ENCODE measurements around the gene HIRIP3.
"Not testable (repeated sequence)": the region's sequence is repeated elsewhere in the genome, so short reads cannot be mapped to it uniquely, and the experiment has no call there.

The HIRIP3 gene

GRCh38 chr16:30016555-30017276 is 21.3 kb upstream of the HIRIP3 start:
- DNase-seq (ENCODE audit: low read depth in 3 of 3) = no peak

DNA sequence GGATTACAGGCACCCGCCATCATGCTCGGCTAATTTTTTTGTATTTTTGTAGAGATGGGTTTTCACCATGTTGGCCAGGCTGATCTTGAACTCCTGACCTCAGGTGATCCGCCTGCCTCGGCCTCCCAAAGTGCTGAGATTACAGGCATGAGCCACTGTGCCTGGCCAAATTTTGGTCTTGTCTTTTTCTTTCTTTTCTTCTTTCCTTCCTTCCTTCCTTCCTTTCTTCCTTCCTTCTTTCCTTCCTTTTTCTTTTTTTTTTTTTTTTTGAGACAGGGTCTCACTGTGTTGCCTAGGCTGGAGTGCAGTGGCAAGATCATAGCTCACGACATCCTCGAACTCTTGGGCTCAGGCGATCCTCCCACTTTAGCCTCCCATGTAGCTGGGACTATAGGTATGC is 20.0 kb upstream of the HIRIP3 start:
- DNase-seq (ENCODE audit: low read depth in 3 of 3) = not testable (repeated sequence)

DNA sequence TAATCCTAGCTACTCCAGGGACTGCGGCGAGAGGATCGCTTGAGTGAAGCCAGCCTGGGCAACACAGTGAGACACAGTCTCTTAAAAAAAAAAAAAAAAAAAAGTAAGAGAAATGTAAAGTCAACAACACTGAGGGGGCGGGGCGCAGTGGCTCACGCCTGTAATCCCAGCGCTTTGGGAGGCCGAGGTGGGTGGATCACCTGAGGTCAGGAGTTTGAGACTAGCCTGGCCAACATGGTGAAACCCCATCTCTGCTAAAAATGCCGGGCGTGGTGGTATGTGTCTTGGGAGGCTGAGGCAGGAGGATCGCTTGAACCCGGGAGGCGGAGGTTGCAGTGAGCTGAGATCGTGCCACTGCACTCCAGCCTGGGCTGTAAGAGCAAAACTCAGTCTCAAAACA is 17.2 kb upstream of the HIRIP3 start:
- not testable (repeated sequence) for DNase-seq (ENCODE audit: low read depth in 3 of 3)

DNA sequence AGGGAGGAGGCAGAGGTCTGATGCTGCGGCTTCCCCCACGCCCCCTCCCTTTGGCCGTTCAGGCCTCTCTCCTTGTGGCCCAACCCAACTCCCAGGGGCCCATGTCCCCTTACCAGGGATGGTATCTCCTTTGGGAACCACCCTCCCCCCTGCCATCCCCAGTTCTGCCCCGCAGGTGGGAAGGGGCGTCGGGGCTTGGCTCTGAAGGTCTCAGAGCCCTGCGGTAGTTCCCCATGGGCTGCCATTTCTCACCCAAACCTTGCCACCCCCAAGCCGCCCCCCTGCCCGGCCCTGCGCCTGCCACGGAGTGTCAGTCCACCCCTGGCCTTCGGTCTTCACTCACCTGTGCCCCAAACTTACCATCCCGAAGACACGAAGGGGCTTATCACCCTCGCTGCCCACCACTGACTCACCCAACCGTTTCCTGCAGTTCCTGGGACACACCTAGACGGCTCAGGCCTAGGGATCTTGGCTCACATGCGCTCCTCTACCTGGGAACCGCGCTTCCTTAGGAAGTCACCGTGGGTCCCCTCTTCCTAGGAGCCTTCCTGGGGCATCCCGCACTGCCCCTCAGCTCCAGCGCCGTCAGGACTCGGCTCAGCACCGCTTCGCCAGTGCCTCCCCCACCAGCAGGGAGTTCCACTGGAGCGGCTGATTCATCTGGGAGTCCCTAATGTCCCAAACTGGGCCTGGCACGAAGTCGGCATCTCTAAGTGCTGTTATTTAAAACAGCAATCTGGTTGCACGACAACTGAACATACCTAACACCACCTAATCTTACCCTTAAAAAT is 16.5 kb upstream of the HIRIP3 start:
- DNase-seq (ENCODE audit: low read depth in 3 of 3) = no peak

DNA sequence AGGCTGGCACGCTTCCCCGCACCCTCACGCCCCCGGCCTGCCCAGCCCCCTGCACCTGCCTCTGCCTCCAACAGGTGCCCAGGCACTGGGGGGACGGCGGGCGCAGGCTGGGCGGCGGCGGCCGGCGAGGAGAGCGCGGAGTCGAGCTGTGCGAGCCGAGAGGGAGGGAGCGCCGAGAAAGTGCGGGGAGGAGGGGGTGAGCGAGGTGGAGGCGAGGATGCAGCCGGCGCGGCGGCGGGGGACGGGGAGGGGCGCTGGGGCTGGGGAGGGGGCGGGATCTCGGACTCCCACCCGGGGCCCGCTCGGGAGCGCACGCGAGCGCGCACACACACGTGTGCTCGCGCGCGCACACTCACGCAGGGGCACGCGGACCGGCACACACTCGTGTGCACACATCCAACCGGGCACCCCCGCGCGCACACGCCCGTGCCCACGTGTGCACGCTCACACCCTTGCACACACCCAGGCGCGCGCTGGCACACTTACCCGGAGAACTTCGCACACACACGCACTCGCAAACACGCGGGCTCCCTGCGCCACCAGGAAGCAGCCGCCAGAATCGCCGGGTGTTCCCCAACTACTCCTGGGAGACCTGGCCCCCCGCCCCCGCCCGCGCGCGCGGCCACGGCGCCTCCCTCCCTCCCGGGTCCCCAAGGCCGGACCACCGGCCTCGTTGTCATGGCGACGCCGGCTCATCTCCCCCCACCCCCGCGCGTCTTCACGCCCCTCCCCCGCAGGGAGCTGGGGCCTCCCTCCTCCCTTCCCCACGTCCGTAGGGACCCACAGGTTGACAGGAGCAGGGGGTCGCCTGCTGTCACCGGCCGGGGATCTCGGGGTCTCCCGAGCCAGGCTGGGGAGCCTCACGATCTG is 15.7 kb upstream of the HIRIP3 start, which contains the start of gene DOC2A:
DOC2A (minus strand) TSS at position 184 of the 870 bp plus-strand sequence. CDS start 805 bp downstream, outside the sequence.
- DNase-seq (ENCODE audit: low read depth in 3 of 3) = peak in 1 of 3 experiments; percentile 34

GRCh38 chr16:30009990-30010843 is 14.8 kb upstream of the HIRIP3 start:
- DNase-seq (ENCODE audit: low read depth in 3 of 3) = no peak

- no peak for DNase-seq (ENCODE audit: low read depth in 3 of 3)
These were observed 13.9 kb upstream of the HIRIP3 start for GRCh38 chr16:30009085-30009862.

DNA sequence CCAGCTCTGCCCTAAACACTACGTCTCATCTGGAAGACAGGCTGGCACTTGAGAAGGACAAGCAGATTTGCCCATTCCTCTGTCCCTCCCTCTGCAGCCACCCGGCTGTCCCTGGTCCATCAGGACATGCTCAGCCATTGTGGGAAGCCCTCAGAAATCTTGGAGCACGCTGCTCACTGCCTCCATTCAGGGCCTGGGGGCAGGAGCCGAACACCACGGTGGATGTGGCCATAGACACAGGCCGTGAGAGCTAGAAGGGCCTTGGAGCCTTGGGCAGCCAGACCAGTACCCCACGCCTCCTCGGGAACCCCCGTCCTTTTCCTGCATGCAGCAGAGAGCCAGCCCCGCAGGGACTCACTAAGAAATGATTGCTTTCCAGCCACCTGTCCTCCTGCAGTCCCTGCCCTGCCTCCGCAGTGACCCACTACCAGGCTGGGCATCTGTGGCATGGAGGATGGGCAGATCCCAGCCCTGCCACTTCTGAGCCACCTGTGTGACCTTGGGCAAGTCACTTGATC is 12.0 kb upstream of the HIRIP3 start:
- no peak for DNase-seq (ENCODE audit: low read depth in 3 of 3)

GRCh38 chr16:30006659-30007377 is 11.4 kb upstream of the HIRIP3 start:
- DNase-seq (ENCODE audit: low read depth in 3 of 3) = no peak

DNA sequence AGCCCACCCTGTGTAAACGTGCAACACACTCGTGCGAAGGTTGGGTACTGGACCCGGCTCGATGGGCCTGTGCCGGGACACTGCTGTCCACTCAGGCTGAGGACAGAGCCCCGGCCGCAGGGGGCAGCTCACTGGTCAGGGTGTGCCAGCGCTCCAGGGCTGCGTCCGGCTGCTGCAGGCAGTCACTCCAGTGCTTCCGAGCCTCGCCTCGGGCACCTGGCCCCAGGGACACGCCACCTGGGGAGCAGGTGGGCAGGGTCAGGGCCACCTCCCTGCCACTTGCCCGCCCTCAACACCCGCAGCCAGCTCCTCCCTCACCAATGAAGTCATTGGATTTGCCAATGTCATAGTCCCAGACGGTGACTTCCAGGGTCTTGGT is 10.7 kb upstream of the HIRIP3 start:
- no peak for DNase-seq (ENCODE audit: low read depth in 3 of 3)

DNA sequence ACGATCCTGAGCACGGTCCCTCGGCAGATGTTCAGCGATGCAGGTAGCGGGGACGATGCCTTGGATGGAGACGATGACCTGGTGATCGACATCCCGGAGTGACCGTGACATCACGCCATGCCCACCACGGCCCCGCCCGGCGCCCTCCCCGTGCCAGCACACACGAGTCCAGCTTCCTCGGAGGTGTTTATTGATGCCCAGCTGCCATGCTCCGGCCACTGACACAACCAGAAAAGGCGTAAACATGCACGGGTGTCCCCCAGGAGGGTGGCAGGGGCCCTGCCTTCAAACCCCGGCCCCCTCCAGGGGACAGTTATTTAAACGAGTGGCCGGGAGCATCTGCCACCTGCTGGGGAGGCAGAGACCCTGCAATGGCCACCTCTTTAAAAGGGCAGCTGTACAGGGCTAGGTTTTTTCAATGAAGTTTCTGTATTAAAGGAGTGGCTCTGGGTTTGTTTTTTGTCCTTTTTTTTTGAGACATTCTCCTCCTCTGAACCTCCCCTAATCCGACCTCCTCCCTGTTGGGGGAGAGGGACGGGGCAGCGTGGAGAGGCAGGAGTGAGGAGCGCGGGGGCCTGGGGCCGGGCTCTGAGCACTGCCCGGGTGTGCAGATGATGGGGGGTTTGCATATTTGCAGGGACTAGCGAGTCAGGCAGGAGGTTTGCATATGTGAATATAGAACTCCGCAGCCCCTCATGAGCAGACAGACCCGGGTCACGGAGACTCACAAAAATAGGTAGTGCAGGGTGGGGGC is 10.1 kb upstream of the HIRIP3 start:
- no peak for DNase-seq (ENCODE audit: low read depth in 3 of 3)

- no peak for DNase-seq (ENCODE audit: low read depth in 3 of 3)
These were observed 9.4 kb upstream of the HIRIP3 start for GRCh38 chr16:30004811-30005242.

- DNase-seq (ENCODE audit: low read depth in 3 of 3) = no peak
These were observed 9.0 kb upstream of the HIRIP3 start for GRCh38 chr16:30004424-30004776.

DNA sequence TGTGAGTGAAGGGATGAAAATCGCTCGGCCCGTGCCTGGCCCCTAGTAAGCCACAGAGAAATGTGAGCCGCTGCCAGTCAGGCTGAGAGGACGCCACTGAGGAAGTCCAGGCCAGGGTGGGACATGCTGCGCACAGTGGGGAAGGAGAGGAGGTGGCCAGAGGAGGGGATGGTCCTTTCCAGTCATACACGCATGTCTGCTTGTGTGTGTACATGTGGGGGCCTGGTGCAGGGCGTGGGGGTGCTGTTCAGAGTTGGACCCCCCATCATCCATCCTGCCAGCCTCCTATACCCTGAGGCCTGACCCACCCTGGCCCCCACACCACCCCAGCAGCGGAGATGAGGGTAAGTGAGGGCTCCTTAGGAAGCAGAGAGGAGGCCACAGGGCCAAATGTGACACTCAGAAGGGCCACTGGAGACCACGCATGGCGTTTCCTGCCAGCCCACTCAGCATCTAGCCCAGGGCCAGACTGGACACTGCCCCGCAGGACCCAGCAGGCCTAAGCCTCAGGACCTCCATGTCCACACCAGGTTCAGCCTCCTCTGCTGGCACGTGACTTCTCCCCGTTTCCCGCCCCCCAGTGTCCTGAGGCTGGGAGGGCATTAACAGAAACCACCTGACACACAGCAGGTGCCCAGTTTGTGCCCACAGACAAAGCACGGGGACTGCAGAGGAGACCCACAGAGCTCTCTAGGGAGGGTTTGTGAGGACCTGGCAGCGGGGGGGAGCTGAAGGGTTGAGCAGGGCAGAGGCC is 8.4 kb upstream of the HIRIP3 start:
- DNase-seq (ENCODE audit: low read depth in 3 of 3) = no peak

- no peak for DNase-seq (ENCODE audit: low read depth in 3 of 3)
These were observed 7.4 kb upstream of the HIRIP3 start for GRCh38 chr16:30002614-30003346.

- DNase-seq (ENCODE audit: low read depth in 3 of 3) = no peak
These were observed 5.6 kb upstream of the HIRIP3 start for GRCh38 chr16:30000735-30001631.
